ENCODE data around the gene RTN4R.
A peak's percentile ranks its signal among the peaks of the same experiment; 100 is the strongest.

RTN4R gene

DNA sequence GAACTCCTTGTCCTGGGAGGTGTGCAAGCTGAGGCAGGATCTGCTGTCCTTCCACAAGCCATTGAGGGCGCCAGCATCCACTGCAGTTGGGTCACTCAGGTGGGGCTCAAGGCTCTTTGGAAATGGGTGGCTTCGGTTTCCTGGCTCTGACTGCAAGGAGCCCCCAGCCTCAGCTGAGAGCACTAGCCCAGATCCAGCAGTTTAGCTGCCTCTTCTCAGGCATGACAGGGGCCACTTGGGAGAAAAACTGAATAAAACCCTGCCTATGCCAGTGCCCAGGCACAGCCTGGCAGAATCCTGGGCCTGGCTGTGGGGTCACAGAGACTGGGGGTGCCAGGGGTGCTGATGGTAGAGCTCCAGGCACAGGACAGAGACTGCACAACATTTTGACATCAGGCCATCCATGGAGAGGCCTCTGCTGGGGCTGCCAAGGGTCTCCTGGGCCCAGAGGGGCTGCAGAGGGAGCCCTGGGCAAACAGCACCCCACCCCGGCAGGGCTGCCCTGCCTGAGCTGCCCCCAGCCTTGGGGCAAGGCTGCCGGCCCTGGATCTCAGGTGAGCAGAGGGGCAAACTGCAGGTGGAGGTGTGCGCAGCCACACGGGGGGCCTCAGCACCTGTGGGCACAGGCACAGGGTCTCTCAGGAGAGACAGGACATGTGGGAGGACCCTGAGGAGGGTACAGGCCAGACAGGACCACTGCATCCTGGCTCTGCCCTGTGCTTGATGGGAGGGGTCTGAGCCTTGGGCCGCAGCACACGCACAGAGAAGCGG, 28.3 kb downstream of the RTN4R start:
- DNase-seq = no peak

DNA sequence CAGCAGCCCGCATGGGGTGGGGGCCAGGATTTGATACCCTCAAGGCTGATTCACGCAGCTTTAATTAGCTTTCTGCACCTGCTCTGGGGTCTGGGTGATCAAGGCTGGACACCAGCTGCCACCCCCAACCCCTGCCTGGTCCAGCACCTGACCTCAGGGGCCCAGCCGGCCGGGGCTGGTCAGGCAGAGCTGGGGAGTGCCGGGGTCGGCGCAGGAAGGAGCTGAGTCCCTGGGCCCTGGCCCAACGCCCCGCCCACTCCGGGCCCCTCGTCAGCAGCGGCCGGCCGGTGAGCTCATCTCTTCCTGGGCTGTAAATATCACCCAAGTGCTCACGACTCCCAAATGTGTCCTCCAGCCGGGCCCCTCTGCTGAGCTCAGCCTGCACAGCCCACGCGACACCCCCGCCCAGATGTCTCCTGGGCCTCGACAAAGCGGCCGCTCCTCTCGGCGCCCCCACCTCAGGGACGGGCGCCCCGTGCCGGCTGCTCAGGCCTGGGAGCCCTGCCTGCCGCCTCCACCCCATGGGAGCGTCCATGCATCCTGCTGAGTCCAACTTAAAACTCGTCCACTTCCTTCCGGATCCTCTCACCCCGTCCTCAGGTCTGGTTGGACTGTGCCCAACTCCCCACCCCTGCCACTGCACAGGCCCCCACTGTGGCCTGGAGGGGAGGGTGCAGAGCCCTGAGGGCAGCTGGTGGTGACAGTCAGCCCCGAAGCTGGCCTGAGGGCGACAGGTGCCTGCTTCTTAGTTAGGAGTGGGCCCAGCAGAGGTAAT, 29.0 kb downstream of the RTN4R start:
- no peak for DNase-seq

DNA sequence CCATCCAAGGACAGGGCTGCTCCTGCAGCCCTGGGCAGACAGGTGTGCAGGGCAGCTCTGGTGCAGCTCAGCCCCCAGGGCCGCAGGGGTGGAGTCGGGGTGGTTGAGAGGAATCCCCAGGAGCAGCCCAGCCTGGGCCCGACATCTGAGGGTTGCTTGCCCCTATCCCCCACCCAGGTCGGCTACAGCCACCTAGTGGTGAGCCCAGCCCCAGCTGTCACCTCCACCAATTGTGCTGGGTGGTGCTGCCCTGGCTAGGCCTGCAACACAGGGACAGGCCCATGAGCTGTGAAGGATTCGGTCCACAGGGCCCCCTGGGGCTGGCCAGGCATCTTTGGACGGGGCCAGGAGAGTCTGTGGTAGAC, 29.6 kb downstream of the RTN4R start:
- peak; percentile 83 for DNase-seq

DNA sequence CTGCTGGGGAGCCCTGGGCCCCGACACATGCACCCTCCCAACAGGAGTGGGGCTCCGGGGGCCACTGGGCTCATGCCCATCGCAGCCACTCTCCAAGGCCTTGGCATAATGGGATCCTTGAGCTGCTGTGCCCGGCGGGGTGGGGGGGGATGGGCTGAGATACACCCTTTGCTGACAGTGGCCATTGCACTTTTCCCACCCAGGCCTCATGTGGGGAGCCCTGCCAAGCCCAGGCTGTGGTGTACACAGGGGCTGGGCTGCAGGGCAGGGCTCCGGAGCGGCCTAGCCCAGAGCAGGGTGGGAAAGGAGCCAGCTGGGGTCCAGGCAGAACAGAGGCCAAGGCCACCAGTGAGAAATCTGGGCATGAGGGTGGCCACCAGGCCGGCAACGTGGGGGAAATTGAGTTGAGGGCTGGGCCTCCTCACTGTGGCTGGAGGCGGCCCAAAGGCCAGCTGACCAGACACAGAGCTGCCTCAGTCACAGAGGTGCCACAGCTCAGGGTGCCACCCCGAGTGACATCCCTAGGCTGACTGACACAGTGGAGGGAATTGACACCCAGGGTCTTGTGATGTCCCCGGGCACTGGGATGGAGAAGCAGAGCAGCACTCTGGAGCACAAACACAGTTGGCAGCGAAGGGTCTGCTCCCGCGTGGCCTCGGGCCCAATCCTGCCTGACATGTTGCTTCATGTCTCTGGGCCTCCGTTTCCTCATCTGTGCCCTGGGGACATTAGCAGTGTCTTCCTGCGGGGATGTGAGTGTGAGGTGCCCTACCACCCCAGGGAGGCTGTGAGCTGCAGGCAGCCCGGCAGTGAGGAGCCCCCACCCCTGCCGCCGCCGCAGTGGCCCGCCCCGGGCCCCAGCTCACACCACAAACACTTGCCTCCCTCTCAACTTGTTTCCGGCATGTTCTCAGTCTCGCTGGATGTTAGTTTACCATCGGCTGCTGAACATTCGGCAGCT, 30.4 kb downstream of the RTN4R start:
- peak; percentile 66 for DNase-seq

DNA sequence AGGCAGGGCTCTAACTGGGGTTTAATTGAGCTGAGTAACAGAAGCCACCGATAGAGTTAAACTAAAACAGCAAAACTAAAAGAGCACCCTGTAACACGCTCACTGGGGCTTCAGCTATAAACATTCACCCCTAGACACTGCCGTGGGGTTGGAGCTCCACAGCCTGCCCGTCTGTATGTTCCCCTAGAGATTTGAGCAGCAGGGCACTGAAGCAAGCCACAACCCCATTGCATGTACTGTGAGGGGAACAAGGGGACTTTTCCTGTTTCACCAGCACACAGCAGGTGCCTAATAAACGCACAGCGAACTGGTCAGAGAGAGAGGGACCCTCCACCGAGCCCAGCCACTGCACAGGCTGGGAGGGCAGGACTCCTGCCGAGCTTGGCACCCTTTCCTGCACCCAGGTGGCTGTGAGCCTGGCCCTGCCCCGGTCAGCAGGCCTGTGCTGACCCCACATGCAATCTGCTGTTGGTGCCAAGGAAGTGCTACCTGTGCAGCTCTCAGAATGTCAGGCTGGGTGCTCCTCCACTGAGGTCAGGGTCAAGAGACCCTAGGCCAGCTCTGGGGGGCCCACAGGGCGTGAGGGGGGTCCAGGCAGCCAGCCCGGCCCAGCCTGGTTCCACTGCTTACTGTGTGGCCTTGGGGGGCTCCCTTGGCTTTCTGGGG, 31.9 kb downstream of the RTN4R start:
- DNase-seq = no peak

- no peak for DNase-seq
Observed at GRCh38 chr22:20235389-20235991, 32.6 kb downstream of the RTN4R start.

GRCh38 chr22:20234760-20235388, 33.2 kb downstream of the RTN4R start:
- no peak for DNase-seq

- no peak for DNase-seq
Observed at GRCh38 chr22:20234314-20234682, 33.8 kb downstream of the RTN4R start.

- no peak for DNase-seq
Observed at GRCh38 chr22:20233351-20234313, 34.5 kb downstream of the RTN4R start.

DNA sequence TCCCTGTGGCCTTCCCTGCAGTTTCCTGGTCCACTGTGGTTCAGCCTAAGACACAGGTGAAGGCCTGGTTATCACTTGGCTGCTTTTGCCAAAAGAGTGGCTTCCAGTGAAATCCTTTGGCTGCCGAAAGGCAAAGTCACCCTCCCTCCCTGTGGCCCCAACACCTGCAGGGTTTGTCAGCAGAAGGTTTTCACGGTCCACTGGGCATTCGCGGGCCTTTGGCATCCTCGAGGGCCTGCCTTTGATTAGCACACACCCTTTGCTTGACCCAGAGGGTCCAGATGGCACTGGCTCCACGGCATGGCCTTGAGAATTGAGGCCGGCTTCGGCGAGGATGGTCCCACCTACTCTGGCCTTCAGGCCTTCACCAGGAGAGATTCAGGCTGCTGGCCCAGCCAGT, 35.3 kb downstream of the RTN4R start:
- no peak for DNase-seq

DNA sequence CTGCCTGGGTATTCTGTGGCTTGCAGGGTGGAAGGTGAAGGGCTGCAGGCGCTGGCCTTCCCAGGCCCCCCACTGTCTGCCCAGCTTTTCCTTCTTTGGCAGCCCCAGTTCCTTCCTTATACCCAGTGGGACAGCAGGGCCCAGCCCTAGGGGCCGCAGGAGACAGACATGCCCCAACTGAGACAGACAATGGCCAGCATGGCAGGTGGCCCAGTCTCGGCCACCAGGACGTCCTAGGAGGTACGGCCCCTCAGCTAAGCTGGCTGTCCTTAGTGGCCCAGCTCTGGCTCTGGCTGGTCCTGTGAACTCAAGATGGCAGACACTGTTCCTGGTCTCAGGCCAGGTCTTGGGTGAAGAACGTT, 35.9 kb downstream of the RTN4R start:
- DNase-seq = no peak

DNA sequence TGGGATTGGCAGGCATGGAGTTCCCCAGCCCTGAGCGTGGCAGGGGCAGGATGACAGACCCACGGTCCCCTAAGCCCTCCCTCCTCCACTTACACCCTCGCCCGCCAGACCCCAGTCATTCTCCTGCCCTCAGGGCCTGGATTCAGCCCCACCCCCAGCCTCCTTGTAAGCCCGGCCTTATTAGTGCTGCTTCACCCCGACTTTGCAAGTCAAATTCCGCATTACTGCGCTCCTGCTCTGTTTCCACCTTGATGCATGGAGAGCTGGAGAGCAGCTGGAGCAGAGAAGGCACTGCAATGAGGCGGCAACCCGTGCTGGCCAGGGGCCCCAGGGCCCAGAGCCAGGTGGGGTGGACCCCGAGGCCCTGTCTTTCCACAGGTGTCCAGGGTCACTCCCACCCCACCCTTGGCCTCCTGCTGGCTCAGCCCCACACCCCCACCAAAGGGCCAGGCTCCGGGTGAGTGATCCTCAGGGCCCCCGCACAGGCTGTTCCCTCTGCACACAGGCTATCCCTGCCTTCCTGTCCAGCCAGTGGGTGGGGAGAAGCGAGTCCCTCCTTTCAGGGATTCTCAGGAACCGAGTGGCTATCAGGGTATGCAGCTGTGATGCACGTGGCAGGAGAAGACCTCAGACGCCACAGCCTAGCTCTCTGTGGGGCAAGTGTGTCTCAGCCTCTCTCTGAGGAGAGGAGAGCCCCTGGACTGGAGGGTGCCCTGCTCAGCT, 36.4 kb downstream of the RTN4R start:
- no peak for DNase-seq

DNA sequence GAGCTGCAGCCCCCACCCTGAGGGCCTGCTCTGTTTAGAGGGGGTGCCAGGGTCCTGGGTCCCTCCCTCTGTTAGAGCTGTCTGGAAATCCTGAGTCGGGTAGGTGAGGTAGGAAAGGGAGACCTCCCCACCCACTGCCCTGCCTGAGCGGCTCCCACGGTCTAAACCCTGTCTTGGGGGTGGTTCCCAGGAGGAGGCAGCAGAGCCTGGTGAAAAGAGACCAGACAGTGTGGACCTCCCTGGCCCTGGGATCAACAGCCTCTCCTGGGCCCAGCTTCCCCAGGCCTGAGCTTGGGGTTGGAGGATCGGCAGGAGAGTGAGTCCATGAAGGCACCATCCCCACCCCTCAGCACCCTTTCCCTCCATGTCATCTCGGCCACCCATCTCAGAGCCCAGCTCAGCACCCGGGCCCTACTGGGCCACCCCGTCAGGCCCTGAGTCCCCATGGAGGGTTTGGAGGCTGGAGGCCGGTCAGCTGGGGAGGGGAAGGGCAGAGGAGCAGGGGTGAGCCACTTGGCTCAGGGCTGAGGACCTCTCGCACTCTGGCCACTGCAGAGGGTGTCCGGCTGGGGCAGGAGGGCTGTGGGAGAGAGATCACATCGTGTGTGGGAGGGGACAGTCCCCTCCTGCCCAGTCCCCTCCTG, 37.2 kb downstream of the RTN4R start:
- DNase-seq = no peak

DNA sequence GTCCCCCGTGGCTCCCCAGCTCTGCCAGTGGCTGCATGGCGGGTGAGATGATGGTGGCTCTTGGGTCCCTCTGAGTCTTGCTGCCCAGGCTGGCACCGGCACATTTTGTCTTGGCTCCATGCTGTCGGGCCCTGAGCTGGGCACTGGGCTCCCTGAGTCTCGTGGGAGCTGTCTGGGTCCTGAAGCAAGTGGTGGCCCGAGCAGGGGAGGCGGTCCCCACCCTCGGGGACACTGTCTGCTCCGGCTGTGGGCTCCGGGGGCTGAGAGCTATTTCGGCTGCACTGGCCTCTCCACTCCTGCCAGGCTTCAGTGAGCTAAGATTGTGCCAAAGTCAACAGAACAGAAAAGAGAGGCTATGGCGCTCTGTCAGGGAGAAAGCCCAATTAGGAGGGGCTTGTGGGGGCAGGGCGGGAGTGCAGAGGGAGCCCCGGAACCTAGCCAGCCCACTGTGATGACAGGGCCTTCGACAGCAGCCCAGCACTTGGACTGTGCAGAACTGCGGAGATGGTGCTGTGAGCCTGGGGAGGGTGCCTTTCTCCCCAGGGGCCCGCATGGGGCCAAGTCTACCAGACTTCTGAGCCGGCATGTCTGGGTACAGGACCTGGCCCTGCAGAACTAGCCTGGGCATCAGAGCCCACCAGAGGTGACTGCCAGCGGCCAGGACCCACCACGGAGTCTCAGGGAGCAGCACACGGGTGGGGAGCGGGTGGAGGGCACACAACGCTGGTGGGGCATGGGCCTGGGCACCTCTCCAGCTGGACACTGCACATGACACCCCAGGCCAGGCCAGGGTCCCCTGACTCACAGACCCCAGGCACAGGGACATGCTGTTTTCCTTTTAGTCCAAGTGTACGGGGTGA, 38.0 kb downstream of the RTN4R start:
- peak; percentile 78 for DNase-seq

DNA sequence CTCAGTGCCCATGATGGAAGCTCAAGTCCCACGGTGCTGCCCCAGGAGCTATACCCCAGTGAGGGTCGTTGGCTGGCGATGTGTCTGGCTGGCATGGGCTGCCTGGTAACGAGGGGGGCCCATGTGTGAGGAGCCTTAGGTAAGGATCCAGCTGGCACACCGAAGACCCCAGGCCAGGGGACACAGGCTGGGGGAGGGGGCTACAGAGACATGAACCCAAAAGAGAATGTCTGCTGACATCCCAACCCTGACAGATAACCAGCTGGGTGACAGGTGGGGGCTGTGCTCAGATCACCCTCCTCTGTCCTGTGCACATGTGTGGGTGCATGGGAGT, 39.2 kb downstream of the RTN4R start:
- DNase-seq = no peak

- no peak for DNase-seq
Observed at GRCh38 chr22:20228055-20228938, 39.8 kb downstream of the RTN4R start.

DNA sequence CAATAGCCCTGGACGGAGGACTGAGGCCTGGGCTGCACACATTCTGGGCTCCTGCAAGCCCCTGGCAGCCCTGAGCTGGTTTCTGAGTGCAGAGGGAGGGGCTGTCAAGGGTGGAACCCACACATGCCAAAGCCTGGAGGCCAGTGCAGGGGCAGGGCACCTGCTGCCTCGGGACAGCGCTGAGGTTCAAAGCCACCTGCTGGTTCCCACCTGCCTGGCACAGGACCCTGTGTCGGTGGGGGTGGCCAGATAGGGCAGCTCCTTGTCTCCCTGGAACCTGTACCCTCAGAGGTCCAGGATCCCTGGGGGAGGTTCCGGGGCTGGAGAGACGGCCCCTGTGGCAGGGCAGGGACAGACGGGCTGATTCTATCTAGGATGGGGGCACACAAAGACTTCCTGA, 40.8 kb downstream of the RTN4R start:
- no peak for DNase-seq
